ENCODE data around the gene HOXA3. TPM values are rescaled to one million over a fixed set of nuclear protein-coding genes. Genes with fewer than 3 reads are reported as not detected.

Gene HOXA3
- polyA plus RNA-seq, 1 of the 3 experiments (the other 2 are of a cell fraction), result 0.15 TPM

- TF ChIP-seq ZBTB33 (IDR thresholded peaks at IDR 0.05; ENCODE audit: borderline replicate concordance, low read depth), result no peak
- TF ChIP-seq ELF1 (IDR thresholded peaks at IDR 0.05), result no peak
Observed at GRCh38 chr7:27134392-27134791, 18.0 kb downstream of the HOXA3 start (continued).

- no peak for TF ChIP-seq POLR2AphosphoS5 (IDR thresholded peaks at IDR 0.05; ENCODE audit: low read depth, low read length)
- H3K9ac ChIP-seq, result no peak overlapping the region
- H3K27ac ChIP-seq (ENCODE audit: low read depth in 2 of 2, low read length in 1 of 2), result no peak overlapping the region
- H3F3A ChIP-seq (replicated peaks; ENCODE audit: insufficient read depth), result no peaks in the 10 kb centered on the region
- H3K4me2 ChIP-seq, result no peak overlapping the region
- H3K36me3 ChIP-seq (replicated peaks in 1 of 2; ENCODE audit: control insufficient read depth in 1 of 2, insufficient read depth in 2 of 2, low read length in 1 of 2), result no peaks in the 10 kb centered on the region
- ChIA-PET POLR2A (no interaction called here), CTCF (interaction anchor here (0.6 to 5.8 kb wide), 5 partner anchors 10 to 446 kb away, joined by 3 to 36 read pairs (median 3); partner anchors contain the start of gene HOXA5)
- H4K20me1 ChIP-seq (ENCODE audit: insufficient read depth), result no peaks in the 10 kb centered on the region
- H3K9me2 ChIP-seq, result no peaks in the 10 kb centered on the region
- H2AFZ ChIP-seq (ENCODE audit: low read depth), result no peak overlapping the region
- H3K79me2 ChIP-seq (ENCODE audit: insufficient read depth), result no peaks in the 10 kb centered on the region
- H3K9me3 ChIP-seq, result no peaks in the 10 kb centered on the region
- H3K4me1 ChIP-seq (ENCODE audit: control insufficient read depth in 1 of 2, insufficient read depth in 2 of 2, low read depth in 1 of 2, low read length in 1 of 2), result peaks cover 0 to 4% of the 10 kb centered on the region in 2 experiments; a peak in 1 of 4 replicates
- no peak for DNase-seq
- 13% methylated on average over 18 of the region's 18 CpGs for WGBS (ENCODE audit: low lambda C conversion rate)
- H3K4me3 ChIP-seq (ENCODE audit: low read depth in 2 of 2, low read length in 1 of 2), result no peak overlapping the region
- H3K27me3 ChIP-seq (ENCODE audit: insufficient read depth), result peaks cover 94% of the 10 kb centered on the region
Observed at GRCh38 chr7:27133409-27134231, 18.8 kb downstream of the HOXA3 start.

GRCh38 chr7:27132978-27133377 is 19.4 kb downstream of the HOXA3 start:
- Histone ChIP-seq H3K4me1 (ENCODE audit: control insufficient read depth in 1 of 2, insufficient read depth in 2 of 2, low read depth in 1 of 2, low read length in 1 of 2) (peaks cover 0 to 4% of the 10 kb centered on the region in 2 experiments; a peak in 1 of 4 replicates), H3K9ac (no peak overlapping the region), H3K27ac (ENCODE audit: low read depth in 2 of 2, low read length in 1 of 2) (no peak overlapping the region), H3K4me2 (no peak overlapping the region), H3K9me3 (no peaks in the 10 kb centered on the region), H3K27me3 (ENCODE audit: insufficient read depth) (peaks cover 92% of the 10 kb centered on the region), H3K4me3 (ENCODE audit: low read depth in 2 of 2, low read length in 1 of 2) (no peak overlapping the region), H2AFZ (ENCODE audit: low read depth) (no peak overlapping the region), H3K36me3 (replicated peaks in 1 of 2; ENCODE audit: control insufficient read depth in 1 of 2, insufficient read depth in 2 of 2, low read length in 1 of 2) (no peaks in the 10 kb centered on the region), H3K79me2 (ENCODE audit: insufficient read depth) (no peaks in the 10 kb centered on the region), H3F3A (replicated peaks; ENCODE audit: insufficient read depth) (no peaks in the 10 kb centered on the region), H3K9me2 (no peaks in the 10 kb centered on the region), H4K20me1 (ENCODE audit: insufficient read depth) (no peaks in the 10 kb centered on the region)
- POLR2A ChIA-PET, result no interaction called here
- WGBS (ENCODE audit: low lambda C conversion rate), result 10% methylated on average over 6 of the region's 6 CpGs
- CTCF ChIA-PET, result interaction anchor here (0.6 to 5.8 kb wide), 4 partner anchors 11 to 446 kb away, joined by 3 to 36 read pairs (median 4); partner anchors contain the start of gene HOXA5
- no peak for DNase-seq
- TF ChIP-seq FOSL2 (IDR thresholded peaks at IDR 0.05; ENCODE audit: borderline replicate concordance, low read depth) (no peak), GABPA (IDR thresholded peaks at IDR 0.05; ENCODE audit: low read depth) (no peak), YY1 (IDR thresholded peaks at IDR 0.05; ENCODE audit: low read depth) (no peak), CTCF (IDR thresholded peaks at IDR 0.05) (no peak), MXI1 (IDR thresholded peaks at IDR 0.05; ENCODE audit: low read depth, low read length) (no peak), NFIC (IDR thresholded peaks at IDR 0.05; ENCODE audit: borderline replicate concordance) (no peak), USF1 (IDR thresholded peaks at IDR 0.05; ENCODE audit: borderline replicate concordance, low read depth) (no peak), ZBTB33 (IDR thresholded peaks at IDR 0.05; ENCODE audit: borderline replicate concordance, low read depth) (no peak), MEF2A (IDR thresholded peaks at IDR 0.05; ENCODE audit: borderline replicate concordance, low read depth) (no peak), TEAD4 (IDR thresholded peaks at IDR 0.05; ENCODE audit: borderline replicate concordance, insufficient read depth) (no peak), TCF12 (IDR thresholded peaks at IDR 0.05) (no peak), RAD21 (IDR thresholded peaks at IDR 0.05; ENCODE audit: low read length) (no peak), FOXM1 (IDR thresholded peaks at IDR 0.05; ENCODE audit: low read depth) (no peak), NRF1 (IDR thresholded peaks at IDR 0.05; ENCODE audit: low read depth, low read length) (no peak), RXRA (IDR thresholded peaks at IDR 0.05; ENCODE audit: borderline replicate concordance, low read depth) (no peak), SMC3 (IDR thresholded peaks at IDR 0.05; ENCODE audit: low read depth, low read length) (no peak), ELF1 (IDR thresholded peaks at IDR 0.05) (no peak), JUND (IDR thresholded peaks at IDR 0.05) (no peak)
